GM12892 (cell line): ENCODE data around the gene CFHR4.
"Not testable (repeated sequence)": the region's sequence is repeated elsewhere in the genome, so short reads cannot be mapped to it uniquely, and the experiment has no call there.

ENCODE experiments used
- DNase-seq: peaks from one replicate; pipeline ENCODE4 v3.0.0; 2011; ENCODE audit not compliant: insufficient read length
- FAIRE-seq: peaks from 2 replicates; lab custom pipeline; 2011; peaks lifted over from hg19 to GRCh38; lab: Jason Lieb, UNC
- POLR2A ChIP-seq: IDR thresholded peaks from 2 replicates; pipeline ENCODE4 v1.6.1; 2011; ENCODE audit warnings: low read depth, low read length, control low read depth
- POLR2AphosphoS5 ChIP-seq: IDR thresholded peaks from 2 replicates; pipeline ENCODE4 v1.6.1; 2011; ENCODE audit warnings: low read depth, low read length, control low read depth
- TAF1 ChIP-seq: IDR thresholded peaks from 2 replicates; pipeline ENCODE4 v1.6.1; 2011; ENCODE audit warnings: low read depth, mild to moderate bottlenecking, control low read depth, low read length, borderline replicate concordance

CFHR4 gene

GRCh38 chr1:196890668-196891067 is 2.8 kb downstream of the CFHR4 start:
- TF ChIP-seq POLR2AphosphoS5 (no peak), POLR2A (no peak), TAF1 (no peak)
- no peak for DNase-seq
- FAIRE-seq = no peak

GRCh38 chr1:196891251-196891650 is 3.4 kb downstream of the CFHR4 start:
- no peak for DNase-seq
- no peak for TF ChIP-seq POLR2A
- TF ChIP-seq TAF1 = no peak
- TF ChIP-seq POLR2AphosphoS5 = no peak
- no peak for FAIRE-seq

- DNase-seq (no peak), FAIRE-seq (no peak)
- no peak for TF ChIP-seq POLR2AphosphoS5
- TF ChIP-seq POLR2A = no peak
- TF ChIP-seq TAF1 = no peak
These were observed 8.5 kb downstream of the CFHR4 start for GRCh38 chr1:196896355-196896754.

- DNase-seq (no peak), FAIRE-seq (no peak)
- no peak for TF ChIP-seq TAF1
- no peak for TF ChIP-seq POLR2AphosphoS5
- TF ChIP-seq POLR2A = no peak
These were observed 9.4 kb downstream of the CFHR4 start for GRCh38 chr1:196897158-196897828.

- TF ChIP-seq POLR2AphosphoS5 = no peak
- TF ChIP-seq POLR2A = no peak
- TF ChIP-seq TAF1 = no peak
- DNase-seq (no peak), FAIRE-seq (no peak)
These were observed 14.5 kb downstream of the CFHR4 start for GRCh38 chr1:196902344-196902743.

- FAIRE-seq (no peak), DNase-seq (no peak)
These were observed 22.4 kb downstream of the CFHR4 start for GRCh38 chr1:196910215-196910614.

GRCh38 chr1:196912283-196912682 is 24.4 kb downstream of the CFHR4 start:
- FAIRE-seq, DNase-seq: not testable (repeated sequence)

More at GRCh38 chr1:196910215-196910614, 22.4 kb downstream of the CFHR4 start:
- TF ChIP-seq POLR2A (no peak), TAF1 (no peak), POLR2AphosphoS5 (no peak)

GRCh38 chr1:196926839-196927238 is 39.0 kb downstream of the CFHR4 start:
- not testable (repeated sequence) for FAIRE-seq, DNase-seq

GRCh38 chr1:196932853-196933252 is 45.0 kb downstream of the CFHR4 start:
- FAIRE-seq, DNase-seq: not testable (repeated sequence)

- no peak for DNase-seq
- TF ChIP-seq POLR2AphosphoS5 = no peak
- no peak for TF ChIP-seq POLR2A
- no peak for TF ChIP-seq TAF1
- no peak for FAIRE-seq
These were observed 45.8 kb downstream of the CFHR4 start for GRCh38 chr1:196933531-196934189.

GRCh38 chr1:196941474-196941873 is 53.6 kb downstream of the CFHR4 start:
- not testable (repeated sequence) for FAIRE-seq, DNase-seq

GRCh38 chr1:196943568-196943967 is 55.7 kb downstream of the CFHR4 start, which contains the start of gene CFHR2:
Gene CFHR2, plus strand, starts transcription at chr1:196943738. Its CDS starts 143 bp downstream, at chr1:196943881.
- not testable (repeated sequence) for FAIRE-seq, DNase-seq
